T-helper 2 cell treated with Interferon-gamma antibody and Interleukin-4, amounts not matched to agents 100 ng/mL and 5 ng/mL, for 36 hours (primary cell): ENCODE measurements around the gene VCPKMT. TPM values are rescaled to one million over a fixed set of nuclear protein-coding genes. Genes with fewer than 3 reads are reported as not detected.

Experiments
- intact Hi-C: fragments of 100-400 bp; cut with micrococcal nuclease; formaldehyde crosslinking; loops from one replicate; pipeline ENCODE4 v1.15.1; 2023
- total RNA-seq: library from RNA; stranded (reverse); gene quantifications from 2 replicates; pipeline ENCODE4 v1.2.3, GENCODE V29; 2022

The VCPKMT gene
- 11.1 and 11.5 TPM in 2 replicates for total RNA-seq

DNA sequence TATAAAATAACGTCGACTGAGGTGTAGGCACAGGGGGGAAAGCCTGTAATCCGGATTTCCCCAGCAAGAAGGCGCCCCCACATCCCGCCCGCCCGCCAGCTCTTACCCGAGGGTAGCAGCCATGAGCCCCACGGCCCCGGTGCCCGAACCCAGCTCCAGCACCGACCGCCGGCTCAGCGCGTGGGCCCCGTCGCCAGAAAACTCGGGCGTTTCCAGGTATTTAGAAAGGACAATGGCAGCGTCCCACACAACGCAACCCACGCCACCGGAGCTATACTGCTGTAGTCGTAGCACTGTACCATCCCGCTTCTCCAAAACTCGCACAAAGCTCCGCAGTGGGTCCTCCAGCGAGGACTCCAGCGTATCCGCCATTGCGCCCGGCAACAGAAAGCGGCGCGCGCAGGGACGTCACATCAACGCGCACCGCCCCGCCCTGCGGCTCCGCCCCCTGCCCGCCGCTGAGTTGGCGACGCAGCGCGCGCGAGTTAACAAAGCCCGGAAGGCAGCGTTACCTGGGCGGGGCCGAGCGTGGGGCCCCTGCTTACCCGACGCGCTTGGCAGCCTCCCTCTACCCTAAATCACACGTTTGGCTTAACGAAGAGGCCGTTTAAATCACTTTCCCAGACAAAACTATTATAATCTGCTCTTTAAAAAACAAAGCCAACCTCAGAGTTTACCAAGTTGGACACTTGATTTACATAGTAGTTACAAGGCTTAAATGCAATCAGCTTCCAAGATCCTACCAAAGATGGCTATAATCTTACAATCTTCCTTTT, at the start of gene VCPKMT:
Gene VCPKMT, minus strand, starts transcription at position 392 of the 776 bp plus-strand sequence. Its CDS starts 20 bp downstream, at position 372.
- intact Hi-C loops, result loop anchor here (1.0 to 10.0 kb wide), 9 partner anchors 114 to 484 kb away; partner anchors contain the start of genes DMAC2L, KLHDC1, KLHDC2 and L2HGDH

GRCh38 chr14:50156111-50156510, 39.7 kb upstream of the VCPKMT start:
- intact Hi-C loops, result no loop called here

- intact Hi-C loops, result no loop called here
Measured at GRCh38 chr14:50148799-50149198, 32.4 kb upstream of the VCPKMT start.

- intact Hi-C loops, result no loop called here
Measured at GRCh38 chr14:50139192-50139591, 22.8 kb upstream of the VCPKMT start.

DNA sequence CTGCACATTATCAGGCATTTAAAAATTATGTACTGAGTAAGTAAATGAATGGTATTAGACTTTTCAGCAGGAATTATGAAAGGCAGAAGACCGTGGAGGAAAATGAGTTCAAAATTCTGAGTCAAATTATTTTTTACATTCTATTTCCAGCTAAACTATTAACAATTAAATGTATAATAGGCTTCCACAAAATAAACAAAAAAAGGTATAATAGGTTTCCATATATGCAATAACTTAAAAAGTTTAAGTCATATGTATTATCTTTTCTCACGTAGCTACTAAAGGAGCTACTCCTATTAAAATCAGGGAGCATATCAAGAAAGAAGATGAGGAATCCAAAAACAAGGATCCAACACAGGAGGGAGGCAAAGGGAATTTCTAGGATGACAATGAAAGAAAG, 11.4 kb upstream of the VCPKMT start:
- intact Hi-C loops, result no loop called here

DNA sequence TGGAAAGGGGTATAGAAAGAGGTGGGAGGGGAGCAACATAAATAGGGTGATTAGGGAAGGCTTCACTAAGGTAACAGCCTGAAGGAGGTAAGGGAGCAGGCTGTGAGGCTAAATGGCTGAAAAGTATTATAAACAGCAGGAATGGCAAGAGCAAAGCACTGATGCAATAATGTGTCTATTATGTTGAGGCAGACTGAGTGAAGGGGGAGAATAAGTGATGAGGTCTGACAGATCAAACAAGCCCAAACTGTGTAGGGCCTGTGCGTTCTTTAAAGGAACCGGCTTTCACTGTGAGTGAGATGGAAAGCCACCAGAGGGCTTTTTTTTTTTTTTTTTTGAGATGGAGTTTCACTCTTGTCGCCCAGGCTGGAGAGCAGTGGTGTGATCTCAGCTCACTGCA, 6.7 kb upstream of the VCPKMT start:
- intact Hi-C loops, result no loop called here

DNA sequence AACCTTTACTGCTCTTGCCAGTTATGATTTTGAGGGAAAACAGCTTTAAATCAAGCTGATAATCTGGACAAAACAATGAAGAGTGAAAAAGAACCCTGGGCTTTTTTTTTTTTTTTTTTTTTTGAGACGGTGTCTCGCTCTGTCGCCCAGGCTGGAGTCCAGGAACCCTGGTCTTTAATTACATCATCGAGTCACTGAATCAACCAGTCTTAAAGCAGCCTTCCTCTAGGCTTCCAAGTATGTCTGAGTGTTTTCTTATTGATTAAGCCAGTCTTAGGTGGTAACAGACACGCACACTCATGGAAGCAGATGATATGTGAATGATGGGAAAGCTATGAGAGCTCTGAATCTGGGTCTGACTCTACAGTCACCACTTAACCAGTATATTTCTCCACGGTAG, 5.9 kb upstream of the VCPKMT start:
- intact Hi-C loops, result no loop called here

- intact Hi-C loops, result no loop called here
Measured at GRCh38 chr14:50121486-50121885, 5.1 kb upstream of the VCPKMT start.

- intact Hi-C loops, result loop anchor here (2.0 to 10.0 kb wide), 5 partner anchors 113 to 485 kb away; partner anchors contain the start of genes DMAC2L, KLHDC1, L2HGDH and MAP4K5
Measured at GRCh38 chr14:50117456-50117855, 1.1 kb upstream of the VCPKMT start.

- intact Hi-C loops, result loop anchor here (1.0 to 10.0 kb wide), 9 partner anchors 114 to 485 kb away; partner anchors contain the start of genes DMAC2L, KLHDC1, KLHDC2 and L2HGDH
Measured at GRCh38 chr14:50116966-50117365, 594 bp upstream of the VCPKMT start.

DNA sequence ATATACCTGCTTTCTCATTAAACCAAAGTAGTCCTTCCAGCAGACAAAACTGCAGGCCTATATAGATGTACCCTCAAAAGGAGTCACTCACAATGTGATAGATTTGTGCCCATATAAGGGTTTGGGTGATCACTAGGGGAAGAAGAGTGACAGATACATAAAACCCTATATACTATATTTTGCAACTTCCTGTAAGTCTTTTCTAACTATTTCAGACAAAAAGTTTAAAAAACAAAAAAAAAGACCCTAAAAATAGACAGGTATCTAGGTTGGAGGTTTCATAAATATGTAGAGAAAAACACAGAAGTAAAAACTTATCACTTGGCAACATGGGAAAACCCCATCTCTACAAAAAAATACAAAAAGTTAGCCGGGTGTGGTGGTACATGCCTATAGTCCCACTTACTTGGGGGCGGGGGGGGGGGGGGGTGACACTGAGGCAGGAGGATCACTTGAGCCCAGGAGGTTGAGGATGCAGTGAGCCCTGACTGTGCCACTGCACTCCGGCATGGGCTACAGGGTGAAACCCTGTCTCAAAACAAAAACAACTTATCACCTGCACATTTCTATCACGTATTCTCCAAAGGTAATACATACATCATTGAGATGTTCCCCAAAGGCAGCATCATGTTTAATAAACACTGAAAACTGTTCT, 2.9 kb downstream of the VCPKMT start:
- intact Hi-C loops, result loop anchor here (10.0 kb wide), 1 partner anchor 419 kb away; the partner anchor contains the start of gene KLHDC1

GRCh38 chr14:50110323-50111037, 5.9 kb downstream of the VCPKMT start:
- intact Hi-C loops, result loop anchor here (10.0 kb wide), 1 partner anchor 416 kb away; the partner anchor contains the start of gene KLHDC1

DNA sequence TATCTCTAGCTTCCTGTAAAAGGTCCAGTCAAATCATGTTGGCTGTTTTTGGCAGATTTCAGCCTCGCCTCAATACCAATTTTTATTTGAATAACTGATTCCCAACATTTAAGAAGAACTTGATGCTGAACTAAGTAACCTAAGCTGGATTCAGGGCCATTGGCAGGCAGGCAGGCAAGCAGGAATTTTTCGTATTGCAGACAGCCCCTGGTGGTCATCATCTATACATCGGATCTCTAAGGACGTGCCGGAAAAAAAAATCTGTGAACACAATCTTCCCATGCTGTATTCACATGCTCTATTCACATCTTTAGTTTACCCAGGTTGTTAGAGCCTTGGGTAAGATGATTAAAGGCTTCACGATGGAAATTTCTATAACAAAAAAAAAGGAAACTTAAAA, 7.0 kb downstream of the VCPKMT start:
- intact Hi-C loops, result no loop called here

- intact Hi-C loops, result no loop called here
Measured at GRCh38 chr14:50107850-50108249, 8.5 kb downstream of the VCPKMT start.

GRCh38 chr14:50106178-50106577, 10.2 kb downstream of the VCPKMT start:
- intact Hi-C loops, result no loop called here

GRCh38 chr14:50103558-50103957, 12.8 kb downstream of the VCPKMT start:
- intact Hi-C loops, result no loop called here

DNA sequence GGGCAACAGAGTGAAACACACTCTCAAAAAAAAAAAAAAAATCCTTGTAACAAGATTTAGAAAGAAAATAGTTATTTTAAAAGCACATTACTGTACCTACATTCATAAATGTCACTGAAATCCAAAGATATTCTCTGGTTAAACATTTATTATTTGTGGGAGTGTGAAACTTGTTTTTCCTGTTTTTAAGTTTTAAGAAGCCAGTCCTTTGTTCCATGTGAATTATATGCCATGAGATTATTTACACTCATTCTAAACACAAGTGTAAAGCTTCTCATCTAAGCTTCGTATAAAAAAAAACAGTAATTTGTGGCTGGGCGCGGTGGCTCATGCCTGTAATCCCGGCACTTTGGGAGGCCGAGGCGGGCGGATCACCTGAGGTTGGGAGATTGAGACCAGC, 15.0 kb downstream of the VCPKMT start:
- intact Hi-C loops, result no loop called here

DNA sequence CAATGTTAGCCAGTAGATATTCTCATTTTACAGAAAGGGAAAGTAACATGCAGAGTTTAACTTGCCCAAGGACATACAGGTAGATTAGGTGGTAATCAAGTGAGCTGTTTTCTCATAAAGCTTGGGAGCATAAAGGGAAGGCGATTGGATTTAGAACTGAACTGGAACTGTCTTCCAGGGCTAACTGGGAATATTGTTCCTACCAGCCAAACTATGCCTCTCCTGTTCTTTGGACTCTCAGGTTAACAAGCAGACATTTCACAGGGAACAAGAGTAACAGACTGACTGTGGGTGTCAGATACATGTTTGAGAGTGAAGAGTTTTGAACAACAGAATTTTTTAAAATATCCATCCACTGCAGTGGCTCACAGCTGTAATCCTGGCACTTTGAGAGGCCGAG, 15.6 kb downstream of the VCPKMT start:
- intact Hi-C loops, result no loop called here

DNA sequence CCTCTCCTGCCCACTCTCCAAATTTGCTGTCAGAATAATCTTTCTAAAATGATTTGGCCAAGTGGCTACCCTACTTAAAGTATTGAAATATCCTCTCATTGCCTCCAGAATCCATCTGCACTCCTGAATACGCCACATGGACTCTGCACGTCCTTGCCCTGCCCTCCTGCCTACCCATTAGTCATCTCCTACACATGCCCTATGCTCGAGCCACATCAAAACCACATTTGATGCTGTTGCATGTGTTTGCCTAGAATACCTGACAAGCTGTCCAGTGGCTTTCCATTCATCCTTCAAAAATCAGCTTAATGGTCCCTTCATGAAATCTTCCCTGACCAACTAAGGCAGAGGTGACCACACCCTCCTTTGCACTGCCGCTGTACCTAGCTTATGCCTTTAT, 17.0 kb downstream of the VCPKMT start:
- intact Hi-C loops, result no loop called here

GRCh38 chr14:50095895-50096294, 20.5 kb downstream of the VCPKMT start:
- intact Hi-C loops, result loop anchor here (1.0 to 2.0 kb wide), 4 partner anchors 13 to 93 kb away; no protein-coding TSS in a partner anchor

DNA sequence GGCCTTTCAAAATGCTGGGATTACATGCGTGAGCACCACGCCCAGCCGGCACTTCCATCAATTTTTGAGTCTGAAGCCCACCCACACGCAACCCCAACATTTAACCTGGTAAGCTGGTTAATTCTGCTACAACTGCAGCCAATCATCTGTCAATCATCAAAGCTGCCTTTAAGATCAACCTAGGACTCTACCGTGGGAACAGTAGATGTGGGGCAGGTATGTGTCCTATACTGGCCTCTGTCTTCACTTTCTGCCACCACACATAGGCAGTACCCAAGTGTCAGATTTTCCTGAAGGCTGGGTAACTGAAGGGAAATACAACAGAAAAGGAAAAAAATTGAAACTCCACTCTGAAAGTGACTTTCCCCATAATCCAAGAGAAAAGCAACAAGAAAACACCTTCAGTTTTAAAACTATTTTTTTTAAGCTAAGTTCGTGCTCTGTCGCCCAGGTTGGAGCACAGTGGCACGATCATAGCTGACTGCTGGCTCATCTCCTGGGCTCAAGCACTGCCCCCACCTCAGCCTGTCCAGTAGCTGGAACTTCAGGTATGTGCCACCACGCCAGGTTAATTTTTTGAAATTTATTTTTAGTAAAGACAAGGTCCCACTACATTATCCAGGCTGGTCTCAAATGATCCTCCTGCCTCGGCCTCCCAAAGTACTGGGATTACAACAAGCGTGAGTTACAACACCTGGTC, 22.2 kb downstream of the VCPKMT start:
- intact Hi-C loops, result no loop called here
